ENCODE data around the gene TMEM115. TPM values are rescaled to one million over a fixed set of nuclear protein-coding genes. Genes with fewer than 3 reads are reported as not detected.

TMEM115 gene
- 10 to 100 TPM; 38.7 to 50.1 (median 45.9) TPM for polyA plus RNA-seq (ENCODE audit: insufficient read length in 3 of 3)
- long read RNA-seq, donor 1, transcript TMEM115-201 (2 exons, 2,197 nt): major isoform, 31 of 40 reads
- long read RNA-seq, donor 1, partial matches to known transcripts: 9 of 40 reads
- long read RNA-seq, donor 1, other reads (novel, unspliced or antisense): 0 of 40 reads
- long read RNA-seq, donor 2, transcript TMEM115-201 (2 exons, 2,197 nt): major isoform, 36 of 36 reads
- long read RNA-seq, donor 2, partial matches to known transcripts: 0 of 36 reads
- long read RNA-seq, donor 2, other reads (novel, unspliced or antisense): 0 of 36 reads
- long read RNA-seq, donor 3, transcript TMEM115-201 (2 exons, 2,197 nt): major isoform, 26 of 26 reads
- long read RNA-seq, donor 3, partial matches to known transcripts: 0 of 26 reads
- long read RNA-seq, donor 3, other reads (novel, unspliced or antisense): 0 of 26 reads
- long read RNA-seq, donor 4, transcript TMEM115-201 (2 exons, 2,197 nt): major isoform, 35 of 35 reads
- long read RNA-seq, donor 4, partial matches to known transcripts: 0 of 35 reads
- long read RNA-seq, donor 4, other reads (novel, unspliced or antisense): 0 of 35 reads
- long read RNA-seq, donor 5, transcript TMEM115-201 (2 exons, 2,197 nt): major isoform, 23 of 23 reads
- long read RNA-seq, donor 5, partial matches to known transcripts: 0 of 23 reads
- long read RNA-seq, donor 5, other reads (novel, unspliced or antisense): 0 of 23 reads
- long read RNA-seq, donor 6, transcript TMEM115-201 (2 exons, 2,197 nt): major isoform, 36 of 36 reads
- long read RNA-seq, donor 6, partial matches to known transcripts: 0 of 36 reads
- long read RNA-seq, donor 6, other reads (novel, unspliced or antisense): 0 of 36 reads
- long read RNA-seq, donor 7, transcript TMEM115-201 (2 exons, 2,197 nt): major isoform, 28 of 28 reads
- long read RNA-seq, donor 7, partial matches to known transcripts: 0 of 28 reads
- long read RNA-seq, donor 7, other reads (novel, unspliced or antisense): 0 of 28 reads
- long read RNA-seq, donor 8, transcript TMEM115-201 (2 exons, 2,197 nt): major isoform, 17 of 17 reads
- long read RNA-seq, donor 8, partial matches to known transcripts: 0 of 17 reads
- long read RNA-seq, donor 8, other reads (novel, unspliced or antisense): 0 of 17 reads
- long read RNA-seq, donor 9, transcript TMEM115-201 (2 exons, 2,197 nt): major isoform, 49 of 49 reads
- long read RNA-seq, donor 9, partial matches to known transcripts: 0 of 49 reads
- long read RNA-seq, donor 9, other reads (novel, unspliced or antisense): 0 of 49 reads
- long read RNA-seq, donor 10, transcript TMEM115-201 (2 exons, 2,197 nt): major isoform, 26 of 26 reads
- long read RNA-seq, donor 10, partial matches to known transcripts: 0 of 26 reads
- long read RNA-seq, donor 10, other reads (novel, unspliced or antisense): 0 of 26 reads
- long read RNA-seq, donor 11, transcript TMEM115-201 (2 exons, 2,197 nt): major isoform, 30 of 30 reads
- long read RNA-seq, donor 11, partial matches to known transcripts: 0 of 30 reads
- long read RNA-seq, donor 11, other reads (novel, unspliced or antisense): 0 of 30 reads
- long read RNA-seq, donor 12, transcript TMEM115-201 (2 exons, 2,197 nt): major isoform, 51 of 51 reads
- long read RNA-seq, donor 12, partial matches to known transcripts: 0 of 51 reads
- long read RNA-seq, donor 12, other reads (novel, unspliced or antisense): 0 of 51 reads
- long read RNA-seq, donor 13, transcript TMEM115-201 (2 exons, 2,197 nt): major isoform, 12 of 12 reads
- long read RNA-seq, donor 13, partial matches to known transcripts: 0 of 12 reads
- long read RNA-seq, donor 13, other reads (novel, unspliced or antisense): 0 of 12 reads
- long read RNA-seq, donor 14: 0 reads
- long read RNA-seq, donor 15, transcript TMEM115-201 (2 exons, 2,197 nt): major isoform, 43 of 43 reads
- long read RNA-seq, donor 15, partial matches to known transcripts: 0 of 43 reads
- long read RNA-seq, donor 15, other reads (novel, unspliced or antisense): 0 of 43 reads
- long read RNA-seq, donor 16, transcript TMEM115-201 (2 exons, 2,197 nt): major isoform, 49 of 49 reads
- long read RNA-seq, donor 16, partial matches to known transcripts: 0 of 49 reads
- long read RNA-seq, donor 16, other reads (novel, unspliced or antisense): 0 of 49 reads

- peak; percentile 98 for DNase-seq
Measured at GRCh38 chr3:50358911-50359759, at the start of gene TMEM115. TSS of gene TMEM115 (minus strand) at chr3:50359521. CDS start at chr3:50359063, 458 bp downstream.

GRCh38 chr3:50408443-50408944 is 49.2 kb upstream of the TMEM115 start:
- no peak for DNase-seq

GRCh38 chr3:50406487-50406886 is 47.2 kb upstream of the TMEM115 start:
- DNase-seq: no peak

GRCh38 chr3:50405249-50405648 is 45.9 kb upstream of the TMEM115 start:
- no peak for DNase-seq

GRCh38 chr3:50401978-50402595 is 42.8 kb upstream of the TMEM115 start:
- DNase-seq: no peak

- DNase-seq: no peak
Measured at GRCh38 chr3:50396502-50396901, 37.2 kb upstream of the TMEM115 start.

GRCh38 chr3:50395070-50395860 is 35.9 kb upstream of the TMEM115 start:
- DNase-seq: no peak

GRCh38 chr3:50393061-50393460 is 33.7 kb upstream of the TMEM115 start:
- DNase-seq: no peak

- DNase-seq: no peak
Measured at GRCh38 chr3:50392101-50392715, 32.9 kb upstream of the TMEM115 start.

- DNase-seq: no peak
Measured at GRCh38 chr3:50390508-50391224, 31.3 kb upstream of the TMEM115 start.

- DNase-seq: no peak
Measured at GRCh38 chr3:50389414-50389767, 30.1 kb upstream of the TMEM115 start.

GRCh38 chr3:50388720-50389413 is 29.5 kb upstream of the TMEM115 start:
- no peak for DNase-seq

GRCh38 chr3:50388016-50388719 is 28.8 kb upstream of the TMEM115 start:
- DNase-seq: no peak

- DNase-seq: no peak
Measured at GRCh38 chr3:50385754-50386153, 26.4 kb upstream of the TMEM115 start.

- DNase-seq: no peak
Measured at GRCh38 chr3:50383750-50384149, 24.4 kb upstream of the TMEM115 start.
